ENCODE measurements around the gene EVL. TPM values are rescaled to one million over a fixed set of nuclear protein-coding genes. Genes with fewer than 3 reads are reported as not detected.

Gene EVL
- total and polyA plus RNA-seq, 2 donors (not counting 3 experiments of a cell fraction or from before 2014, with no cell fraction given), result 34.6 to 62.5 TPM

DNA sequence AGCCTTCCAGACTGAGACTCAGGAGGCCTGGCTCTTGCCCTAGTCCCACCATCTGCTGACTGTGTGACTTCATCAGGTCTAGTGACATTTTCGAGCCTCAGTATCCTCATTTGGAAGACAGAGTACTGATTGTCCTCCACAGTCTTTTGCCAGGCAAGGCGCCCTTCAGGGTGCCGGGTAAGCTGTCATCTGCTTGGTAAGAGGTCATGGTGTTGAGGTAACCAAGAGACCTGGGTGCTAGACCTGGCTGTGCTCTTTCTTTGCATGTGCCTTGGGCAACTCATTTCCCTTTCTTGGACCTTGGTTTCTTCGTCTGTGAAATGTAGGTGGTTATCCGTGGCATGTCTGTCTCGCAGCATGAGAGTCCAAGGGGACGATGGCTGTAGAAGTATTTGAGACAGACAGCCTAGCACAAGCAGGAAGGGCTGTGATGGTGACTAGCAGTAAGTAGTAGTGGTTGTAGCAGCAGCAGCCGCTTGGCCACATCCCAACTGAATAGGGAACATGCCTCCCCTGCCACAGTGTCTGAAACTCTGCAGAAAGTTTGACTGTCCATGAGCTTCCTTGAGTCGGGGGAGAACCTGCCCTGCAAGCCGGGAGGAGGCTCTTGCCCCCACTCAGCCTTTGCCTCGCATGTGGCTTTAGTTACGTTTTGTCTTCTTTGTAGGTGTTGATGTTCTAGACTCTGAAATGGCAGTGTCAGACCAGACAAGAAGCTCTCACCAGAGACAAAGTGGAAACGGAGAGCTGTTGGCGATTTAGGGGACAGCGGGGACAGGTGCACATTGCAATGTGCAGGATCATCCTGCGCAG, 40.3 kb downstream of the EVL start:
- no peaks in the 10 kb centered on the region for H3K9me1 ChIP-seq (replicated peaks; ENCODE audit: control insufficient read depth, extremely low read depth, insufficient read depth, low read length)
- no peak overlapping the region for H3K9ac ChIP-seq (replicated peaks; ENCODE audit: extremely low read depth, insufficient read depth, low read length)
- TF ChIP-seq GATA2 (IDR thresholded peaks at IDR 0.05; ENCODE audit: insufficient read depth, insufficient read length, low read depth, low read length) (no peak), POLR2AphosphoS5 (IDR thresholded peaks at IDR 0.05; ENCODE audit: insufficient read depth, low read depth, low read length) (no peak), EZH2 (IDR thresholded peaks at IDR 0.05; ENCODE audit: borderline replicate concordance, low read depth, low read length, severe bottlenecking) (no peak), MYC (IDR thresholded peaks at IDR 0.05; ENCODE audit: low read depth, low read length) (no peak), POLR2A (IDR thresholded peaks at IDR 0.05; ENCODE audit: low read depth, low read length) (no peak), JUN (IDR thresholded peaks at IDR 0.05; ENCODE audit: borderline replicate concordance, insufficient read depth, insufficient read length, low read depth) (no peak), FOS (IDR thresholded peaks at IDR 0.05; ENCODE audit: borderline replicate concordance, insufficient read depth, low read length) (no peak)
- TF ChIP-seq, protein P1, sequence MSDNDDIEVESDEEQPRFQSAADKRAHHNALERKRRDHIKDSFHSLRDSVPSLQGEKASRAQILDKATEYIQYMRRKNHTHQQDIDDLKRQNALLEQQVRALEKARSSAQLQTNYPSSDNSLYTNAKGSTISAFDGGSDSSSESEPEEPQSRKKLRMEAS (IDR thresholded peaks at IDR 0.05; ENCODE audit: insufficient read depth, insufficient read length), result no peak
- TF ChIP-seq, protein P2, sequence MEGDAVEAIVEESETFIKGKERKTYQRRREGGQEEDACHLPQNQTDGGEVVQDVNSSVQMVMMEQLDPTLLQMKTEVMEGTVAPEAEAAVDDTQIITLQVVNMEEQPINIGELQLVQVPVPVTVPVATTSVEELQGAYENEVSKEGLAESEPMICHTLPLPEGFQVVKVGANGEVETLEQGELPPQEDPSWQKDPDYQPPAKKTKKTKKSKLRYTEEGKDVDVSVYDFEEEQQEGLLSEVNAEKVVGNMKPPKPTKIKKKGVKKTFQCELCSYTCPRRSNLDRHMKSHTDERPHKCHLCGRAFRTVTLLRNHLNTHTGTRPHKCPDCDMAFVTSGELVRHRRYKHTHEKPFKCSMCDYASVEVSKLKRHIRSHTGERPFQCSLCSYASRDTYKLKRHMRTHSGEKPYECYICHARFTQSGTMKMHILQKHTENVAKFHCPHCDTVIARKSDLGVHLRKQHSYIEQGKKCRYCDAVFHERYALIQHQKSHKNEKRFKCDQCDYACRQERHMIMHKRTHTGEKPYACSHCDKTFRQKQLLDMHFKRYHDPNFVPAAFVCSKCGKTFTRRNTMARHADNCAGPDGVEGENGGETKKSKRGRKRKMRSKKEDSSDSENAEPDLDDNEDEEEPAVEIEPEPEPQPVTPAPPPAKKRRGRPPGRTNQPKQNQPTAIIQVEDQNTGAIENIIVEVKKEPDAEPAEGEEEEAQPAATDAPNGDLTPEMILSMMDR (IDR thresholded peaks at IDR 0.05; ENCODE audit: extremely low read depth in 1 of 2, insufficient read depth in 1 of 2, low read depth in 1 of 2, low read length in 2 of 2), result no peak
- H3K4me2 ChIP-seq (ENCODE audit: insufficient read depth, low read length), result no peak overlapping the region
- ChIA-PET CTCF (interaction anchor here (1.0 to 6.2 kb wide), 6 partner anchors 8 to 124 kb away, joined by 3 to 150 read pairs (median 12); no protein-coding TSS in a partner anchor), POLR2A (no interaction called here)
- no peaks in the 10 kb centered on the region for H3K9me3 ChIP-seq (replicated peaks; ENCODE audit: control insufficient read depth, insufficient read depth, low read length)
- H2AFZ ChIP-seq (ENCODE audit: low read depth, low read length), result no peak overlapping the region
- intact Hi-C loops (cut with micrococcal nuclease) (no loop called here), dilution Hi-C loops (cut with MboI; ENCODE audit: extremely low pct_ligation_motif_present, low sequenced_read_pairs) (no loop called here)
- peaks cover 26% of the 10 kb centered on the region for H3K4me1 ChIP-seq (ENCODE audit: control insufficient read depth, extremely low read depth, insufficient read depth, low read length)
- FAIRE-seq, result no peak
- no peak for DNase-seq (ENCODE audit: low read depth, low spot score)
- H3K27ac ChIP-seq (ENCODE audit: insufficient read depth, low read depth, low read length), result no peak overlapping the region
- BruUV-seq (replicated peaks), result no TSS peak
- H3K36me3 ChIP-seq (ENCODE audit: control insufficient read depth in 2 of 2, extremely low read depth in 1 of 2, insufficient read depth in 2 of 2, low read length in 2 of 2), result no peaks in the 10 kb centered on the region
- no peak overlapping the region for H3K4me3 ChIP-seq (replicated peaks in 1 of 3; ENCODE audit: insufficient read depth in 1 of 3, low read depth in 1 of 3, low read length in 3 of 3)
- H3K79me2 ChIP-seq (ENCODE audit: control insufficient read depth, insufficient read depth, low read length), result no peaks in the 10 kb centered on the region
- no peaks in the 10 kb centered on the region for H4K20me1 ChIP-seq (replicated peaks; ENCODE audit: control insufficient read depth, extremely low read depth, insufficient read depth, low read length)
- no peaks in the 10 kb centered on the region for H3K27me3 ChIP-seq (ENCODE audit: control insufficient read depth in 2 of 2, insufficient read depth in 2 of 2, low read length in 2 of 2)

Measured in endothelial cell of umbilical vein (primary cell).